Thymus (tissue), 11 donors: Measurements from ENCODE around the gene ARHGEF7. TPM values are rescaled to one million over a fixed set of nuclear protein-coding genes. Genes with fewer than 3 reads are reported as not detected.

ENCODE experiments used
- DNase-seq, 9 donors: peaks; one replicate each; pipeline ENCODE4 v3.0.0-alpha.2; 2013; ENCODE audit warnings: low spot score in 9 of 9, low read depth in 6 of 9, missing footprints in 1 of 9
- H3K27ac ChIP-seq, 2 donors: one replicate each; pipeline ENCODE4 v1.5.1; 2013; ENCODE audit warnings: control low read depth in 1 of 2, low read depth in 1 of 2, low read length in 1 of 2, mild to moderate bottlenecking in 1 of 2, moderate library complexity in 1 of 2
- H3K27me3 ChIP-seq, 2 donors: one replicate each; pipeline ENCODE4 v1.5.1; 2013; ENCODE audit warnings: low read length in 1 of 2; ENCODE audit not compliant: control insufficient read depth in 2 of 2, insufficient read depth in 1 of 2
- H3K36me3 ChIP-seq, 2 donors: one replicate each; pipeline ENCODE4 v1.5.1; 2013; ENCODE audit warnings: low read length in 1 of 2, mild to moderate bottlenecking in 1 of 2, moderate library complexity in 1 of 2; ENCODE audit not compliant: control insufficient read depth in 2 of 2, insufficient read depth in 2 of 2
- H3K4me1 ChIP-seq, 2 donors: one replicate each; pipeline ENCODE4 v1.5.1; 2013; ENCODE audit warnings: low read length in 2 of 2; ENCODE audit not compliant: control insufficient read depth in 2 of 2, insufficient read depth in 2 of 2
- H3K4me3 ChIP-seq, 2 donors: one replicate each; pipeline ENCODE4 v1.5.1; 2013; ENCODE audit warnings: low read length in 2 of 2, control low read depth in 1 of 2, mild to moderate bottlenecking in 1 of 2
- H3K9me3 ChIP-seq, 2 donors: one replicate each; pipeline ENCODE4 v1.5.1; 2013; ENCODE audit warnings: low read length in 1 of 2, mild to moderate bottlenecking in 1 of 2; ENCODE audit not compliant: control insufficient read depth in 2 of 2, insufficient read depth in 1 of 2
- WGBS: extraction: QIAGEN DNeasy Blood & Tissue Kit; methylation state at CpG from one replicate; pipeline ENCODE4 v1.1.7; 2013; 5-methylcytosine and 5-hydroxymethylcytosine counted together
- polyA plus RNA-seq: library from polyadenylated mRNA; stranded (reverse); fragments of 200-250 nt; gene quantifications from one replicate; pipeline ENCODE4 v1.2.3, GENCODE V29; 2013
- total RNA-seq: library from RNA; stranded (reverse); fragments of 120-200 nt; gene quantifications from one replicate; pipeline ENCODE4 v1.2.4, GENCODE V29; 2013
- donor health status: healthy.

The ARHGEF7 gene
- total and polyA plus RNA-seq, 2 donors, result 60.4 to 71.9 TPM

DNA sequence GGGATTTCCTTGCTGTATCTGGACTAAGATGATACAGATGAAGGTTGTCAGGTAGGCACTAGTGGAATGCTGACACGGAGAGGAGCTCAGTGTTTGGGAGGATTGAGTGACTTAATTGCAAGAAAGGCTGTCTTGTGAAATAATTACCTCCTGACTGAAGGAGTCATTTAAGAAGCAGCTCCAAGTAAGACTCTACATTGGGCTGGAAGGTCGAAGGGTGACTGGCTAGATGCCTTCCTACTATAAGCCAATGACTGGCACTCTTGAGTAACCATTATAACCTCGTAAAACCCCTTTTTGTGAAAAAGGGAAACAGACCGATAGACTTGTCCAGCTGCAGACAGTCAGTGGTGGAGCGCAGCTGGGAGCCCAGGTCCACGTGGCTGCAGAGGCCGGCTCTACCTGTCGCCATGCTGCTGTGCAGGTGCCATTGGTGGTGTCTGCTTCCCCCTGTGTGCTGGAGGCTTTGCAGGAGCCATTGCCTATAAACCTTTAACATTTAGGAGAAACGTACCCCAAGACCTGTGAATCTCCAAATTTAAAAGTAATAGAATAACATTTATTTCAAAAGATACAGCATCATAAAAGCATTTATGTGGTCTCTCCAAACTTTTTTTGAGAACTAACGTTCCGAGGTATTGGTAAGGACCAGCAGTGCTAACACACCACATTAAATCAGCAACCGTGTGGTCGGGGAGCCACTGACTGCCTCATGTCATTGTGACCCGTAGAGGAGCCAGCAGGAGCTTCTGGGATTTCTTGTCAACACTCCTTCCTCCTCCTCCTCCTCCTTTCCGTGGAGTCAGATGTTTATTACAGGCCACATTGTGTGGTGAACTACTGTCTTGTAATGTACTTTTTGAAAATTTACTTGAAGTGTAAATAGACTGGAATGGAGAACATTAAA, 124.9 kb downstream of the ARHGEF7 start:
- WGBS, result 97% methylated on average over 15 of the region's 15 CpGs
- DNase-seq, result no peak

GRCh38 chr13:111241006-111241755, 126.1 kb downstream of the ARHGEF7 start:
- Histone ChIP-seq H3K4me1 (no peaks in the 10 kb centered on the region), H3K27me3 (no peaks in the 10 kb centered on the region), H3K9me3 (no peaks in the 10 kb centered on the region), H3K27ac (no peak overlapping the region), H3K36me3 (peaks cover 53 to 82% of the 10 kb centered on the region in 2 donors), H3K4me3 (no peak overlapping the region)
- WGBS, result 95% methylated on average over 16 of the region's 16 CpGs
- no peak for DNase-seq

More for the DNA sequence above, 124.9 kb downstream of the ARHGEF7 start:
- H3K4me3 ChIP-seq, result no peak overlapping the region
- no peaks in the 10 kb centered on the region for H3K4me1 ChIP-seq
- H3K27ac ChIP-seq, result no peak overlapping the region
- H3K36me3 ChIP-seq, result peaks cover 49 to 80% of the 10 kb centered on the region in 2 donors
- no peaks in the 10 kb centered on the region for H3K9me3 ChIP-seq
- no peaks in the 10 kb centered on the region for H3K27me3 ChIP-seq

DNA sequence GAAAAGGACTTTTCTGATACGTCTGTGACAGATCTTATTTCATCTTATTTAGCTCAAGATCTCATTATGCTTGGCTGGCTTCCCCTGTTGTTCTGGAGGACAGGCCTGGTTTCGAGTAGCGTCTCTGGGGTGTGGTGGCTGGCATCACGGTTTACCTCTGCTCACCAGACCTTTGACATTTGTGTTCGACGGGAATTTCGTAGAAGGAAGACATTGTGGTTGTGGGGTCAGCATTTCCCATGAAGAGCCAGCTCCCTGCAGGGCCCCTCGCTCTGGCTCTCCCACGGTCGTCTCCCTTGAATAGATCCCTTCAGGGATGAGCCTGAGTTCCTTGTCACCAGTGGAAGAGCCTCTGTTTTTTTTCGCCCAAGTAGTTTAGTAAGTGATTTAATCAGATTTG, 126.8 kb downstream of the ARHGEF7 start:
- Histone ChIP-seq H3K4me3 (no peak overlapping the region), H3K27ac (no peak overlapping the region), H3K36me3 (peaks cover 49 to 82% of the 10 kb centered on the region in 2 donors), H3K4me1 (no peaks in the 10 kb centered on the region), H3K27me3 (no peaks in the 10 kb centered on the region), H3K9me3 (no peaks in the 10 kb centered on the region)
- 98% methylated on average over 11 of the region's 11 CpGs for WGBS
- no peak for DNase-seq

- no peak overlapping the region for H3K27ac ChIP-seq
- H3K4me1 ChIP-seq, result no peaks in the 10 kb centered on the region
- WGBS, result 98% methylated on average over 8 of the region's 8 CpGs
- peaks cover 52 to 83% of the 10 kb centered on the region in 2 donors for H3K36me3 ChIP-seq
- DNase-seq, result no peak
- no peaks in the 10 kb centered on the region for H3K9me3 ChIP-seq
- no peak overlapping the region for H3K4me3 ChIP-seq
- no peaks in the 10 kb centered on the region for H3K27me3 ChIP-seq
These were observed 127.5 kb downstream of the ARHGEF7 start for GRCh38 chr13:111242585-111242984.

- no peak overlapping the region for H3K4me3 ChIP-seq
- no peaks in the 10 kb centered on the region for H3K4me1 ChIP-seq
- 94% methylated on average over 1 of the region's 1 CpG for WGBS
- no peak overlapping the region for H3K27ac ChIP-seq
- H3K27me3 ChIP-seq, result no peaks in the 10 kb centered on the region
- DNase-seq, result no peak
- no peaks in the 10 kb centered on the region for H3K9me3 ChIP-seq
- peaks cover 45 to 85% of the 10 kb centered on the region in 2 donors for H3K36me3 ChIP-seq
These were observed 128.9 kb downstream of the ARHGEF7 start for GRCh38 chr13:111243981-111244380.

DNA sequence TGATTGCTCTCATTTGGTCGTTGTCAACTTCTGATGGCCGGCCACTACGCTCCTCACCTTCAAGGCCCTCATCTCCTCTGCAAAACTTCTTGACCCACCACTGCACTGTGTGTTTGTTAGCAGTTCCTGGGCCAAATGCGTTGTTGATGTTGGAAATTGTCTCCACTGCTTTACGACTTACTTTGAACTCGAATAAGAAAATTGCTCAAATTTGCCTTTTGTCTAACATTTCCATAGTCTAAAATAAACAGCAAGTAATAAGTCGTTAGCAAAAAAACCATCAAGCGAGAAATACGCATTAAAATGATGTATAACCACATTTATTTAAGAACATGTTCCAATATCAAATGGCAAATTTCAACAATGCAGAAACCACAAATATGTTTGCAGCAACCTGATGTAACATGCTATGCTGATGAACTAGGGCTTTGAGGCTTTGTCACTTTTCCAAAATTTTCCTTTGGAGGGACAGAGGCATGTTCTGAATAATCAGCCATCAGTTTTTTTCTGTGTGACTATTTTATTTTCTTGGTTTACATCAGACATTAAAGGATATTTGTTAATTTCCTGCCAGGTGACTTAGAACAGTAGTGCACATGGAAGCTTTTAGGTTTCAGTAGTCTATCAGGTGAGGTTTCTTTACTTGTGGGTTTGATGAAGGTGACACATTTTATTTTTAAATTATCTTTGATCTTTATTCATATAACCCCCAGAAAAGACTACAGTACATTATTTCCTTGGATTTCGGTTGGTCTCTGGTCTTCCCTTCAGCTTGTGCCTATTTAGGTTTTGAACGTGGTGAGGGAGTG, 130.7 kb downstream of the ARHGEF7 start:
- Histone ChIP-seq H3K36me3 (peaks cover 47 to 86% of the 10 kb centered on the region in 2 donors), H3K4me3 (no peak overlapping the region), H3K9me3 (no peaks in the 10 kb centered on the region), H3K27ac (no peak overlapping the region), H3K4me1 (no peaks in the 10 kb centered on the region), H3K27me3 (no peaks in the 10 kb centered on the region)
- DNase-seq, result no peak
- 94% methylated on average over 11 of the region's 11 CpGs for WGBS

GRCh38 chr13:111247552-111247951, 132.4 kb downstream of the ARHGEF7 start:
- Histone ChIP-seq H3K4me3 (no peak overlapping the region), H3K27ac (no peak overlapping the region), H3K27me3 (no peaks in the 10 kb centered on the region), H3K9me3 (peaks cover 0 to 4% of the 10 kb centered on the region in 2 donors), H3K36me3 (peaks cover 53 to 93% of the 10 kb centered on the region in 2 donors), H3K4me1 (no peaks in the 10 kb centered on the region)
- no peak for DNase-seq
- WGBS, result 90% methylated on average over 7 of the region's 7 CpGs

DNA sequence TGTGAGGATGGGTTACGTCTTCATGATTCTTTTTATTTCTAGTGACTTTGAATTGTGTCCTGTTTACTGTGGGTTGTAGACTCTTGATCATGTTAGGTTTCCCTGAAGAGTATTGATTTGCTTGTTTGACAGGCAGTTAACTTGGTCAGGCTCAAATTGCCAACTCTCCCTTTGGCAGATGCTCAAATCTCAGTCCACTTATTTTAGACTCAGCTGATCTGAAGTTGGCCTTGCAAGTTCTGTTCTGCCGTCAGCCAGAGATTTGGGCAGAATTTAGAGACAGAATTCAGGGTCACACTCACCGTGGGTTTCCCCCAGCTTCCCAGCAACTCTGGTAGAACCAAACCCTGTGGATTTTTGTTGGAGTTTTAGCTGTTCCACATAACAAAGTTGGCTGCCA, 133.7 kb downstream of the ARHGEF7 start:
- DNase-seq, result no peak
- Histone ChIP-seq H3K27me3 (no peaks in the 10 kb centered on the region), H3K36me3 (peaks cover 61 to 94% of the 10 kb centered on the region in 2 donors), H3K27ac (no peak overlapping the region), H3K4me1 (no peaks in the 10 kb centered on the region), H3K9me3 (peaks cover 2 to 9% of the 10 kb centered on the region in 2 donors), H3K4me3 (no peak overlapping the region)
- WGBS, result 97% methylated on average over 3 of the region's 3 CpGs
